ENCODE measurements around the gene GASK1B.

DNA sequence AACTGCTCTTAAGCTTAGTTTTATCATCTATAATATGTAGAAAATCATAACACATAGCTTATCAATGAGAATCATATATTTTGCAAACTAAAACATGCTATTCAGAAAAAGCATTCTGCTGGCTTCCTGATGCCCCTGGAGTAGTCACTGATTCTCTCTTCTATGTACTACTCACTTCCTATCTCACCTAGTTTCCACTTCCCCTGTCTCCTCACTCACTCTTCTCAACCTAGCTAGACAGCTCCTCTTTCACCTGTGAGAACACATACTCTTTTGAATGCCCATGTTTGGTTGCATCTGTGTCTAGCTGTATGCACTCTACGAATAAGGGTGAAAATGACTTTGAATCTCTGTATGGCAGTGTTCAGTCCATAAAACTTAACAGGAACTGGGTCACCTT is 46.8 kb upstream of the GASK1B start:
- TF ChIP-seq CTCF (IDR thresholded peaks at IDR 0.05 in 8 of 11, conservative IDR thresholded peaks at IDR 0.05 in 3 of 11): no peak
- TF ChIP-seq POLR2A (IDR thresholded peaks at IDR 0.05): no peak
